IMR-90 (cell line): ENCODE results near the gene PLA2G2C. TPM values are rescaled to one million over a fixed set of nuclear protein-coding genes. Genes with fewer than 3 reads are reported as not detected.

Experiments
- ATAC-seq: fragments of 200-7000 bp; cut with Tn5 transposase; 2 replicates; pipeline ENCODE4 v1.9.1; 2020; ENCODE audit warnings: low read depth, mild to moderate bottlenecking, moderate library complexity
- BruUV-seq: library from RNA; stranded (reverse); fragments of 400-500 nt; replicated peaks from 2 replicates; lab custom pipeline; 2021; lab: Mats Ljungman, UMichigan
- CTCF ChIA-PET: fragments of 300-600 bp; formaldehyde crosslinking; extraction: SDS; loops from one replicate; lab custom pipeline; 2021; ENCODE audit warnings: antibody characterized with exemption; lab: Yijun Ruan, JAX
- POLR2A ChIA-PET: fragments of 300-600 bp; sonication (Branson Sonifier 250); formaldehyde crosslinking; loops from one replicate; lab custom pipeline; 2022; ENCODE audit warnings: antibody characterized with exemption; ENCODE audit not compliant: unreplicated experiment; lab: Charles Lee
- DNase-seq: peaks from one replicate; pipeline ENCODE4 v3.0.0; 2013
- H2AFZ ChIP-seq: replicated peaks from 2 replicates; pipeline ENCODE3; 2013; ENCODE audit warnings: low read length, mild to moderate bottlenecking; ENCODE audit not compliant: poor library complexity
- H2AK5ac ChIP-seq: 2 replicates; pipeline ENCODE4 v1.6.1; 2013; ENCODE audit warnings: low read depth, low read length, inconsistent platforms
- H2AK9ac ChIP-seq: replicated peaks from 2 replicates; pipeline ENCODE3; 2013; ENCODE audit warnings: mild to moderate bottlenecking, low read depth, low read length, moderate library complexity; ENCODE audit not compliant: poor library complexity
- H2BK120ac ChIP-seq: 2 replicates; pipeline ENCODE4 v1.6.1; 2013; ENCODE audit warnings: low read depth, low read length, inconsistent platforms
- H2BK15ac ChIP-seq: 3 replicates; pipeline ENCODE4 v1.6.1; 2013; ENCODE audit warnings: low read depth, low read length, inconsistent platforms
- H2BK20ac ChIP-seq: 2 replicates; pipeline ENCODE4 v1.6.1; 2013; ENCODE audit warnings: low read depth, mild to moderate bottlenecking, inconsistent platforms, low read length, moderate library complexity
- H2BK5ac ChIP-seq: 2 replicates; pipeline ENCODE4 v1.6.1; 2013; ENCODE audit warnings: mild to moderate bottlenecking, low read depth, low read length, inconsistent platforms; ENCODE audit not compliant: poor library complexity, severe bottlenecking
- H3K14ac ChIP-seq: replicated peaks from 2 replicates; pipeline ENCODE4 v1.6.1; 2013; ENCODE audit warnings: low read depth, low read length, inconsistent platforms
- H3K18ac ChIP-seq: 2 replicates; pipeline ENCODE4 v1.6.1; 2013; ENCODE audit warnings: low read depth, low read length, control low read depth
- H3K23ac ChIP-seq: 2 replicates; pipeline ENCODE4 v1.6.1; 2013; ENCODE audit warnings: low read depth, low read length, inconsistent platforms
- H3K27ac ChIP-seq: 2 replicates; pipeline ENCODE4 v1.5.1; 2013; ENCODE audit warnings: mild to moderate bottlenecking, control low read depth, low read length; ENCODE audit not compliant: insufficient read depth
- H3K27me3 ChIP-seq: 2 replicates; pipeline ENCODE4 v1.6.1; 2013; ENCODE audit warnings: low read length; ENCODE audit not compliant: control insufficient read depth, insufficient read depth
- H3K36me3 ChIP-seq: 2 replicates; pipeline ENCODE4 v1.6.1; 2013; ENCODE audit warnings: low read length, mixed read lengths; ENCODE audit not compliant: control insufficient read depth, insufficient read depth
- H3K4ac ChIP-seq: 2 replicates; pipeline ENCODE4 v1.6.1; 2013; ENCODE audit warnings: low read depth, low read length, inconsistent platforms
- H3K4me1 ChIP-seq: 2 replicates; pipeline ENCODE4 v1.6.1; 2013; ENCODE audit warnings: low read length, mixed read lengths; ENCODE audit not compliant: control insufficient read depth, insufficient read depth
- H3K4me2 ChIP-seq: 2 replicates; pipeline ENCODE4 v1.6.1; 2013; ENCODE audit warnings: low read depth, mild to moderate bottlenecking, control low read depth, low read length, moderate library complexity
- H3K4me3 ChIP-seq: 2 replicates; pipeline ENCODE4 v1.5.1; 2013; ENCODE audit warnings: low read depth, mild to moderate bottlenecking, control low read depth, low read length, moderate library complexity; ENCODE audit not compliant: insufficient read depth
- H3K56ac ChIP-seq: 2 replicates; pipeline ENCODE4 v1.6.1; 2013; ENCODE audit warnings: low read length, inconsistent platforms; ENCODE audit not compliant: insufficient read depth; ENCODE audit errors: extremely low read depth
- H3K79me1 ChIP-seq, 2 experiments: 2 replicates each; pipeline ENCODE4 v1.6.1; 2013; ENCODE audit warnings: low read length in 2 of 2, inconsistent platforms in 1 of 2, low read depth in 1 of 2
- H3K9ac ChIP-seq: 2 replicates; pipeline ENCODE4 v1.6.1; 2013; ENCODE audit warnings: low read depth, low read length, control low read depth
- H3K9me1 ChIP-seq: 2 replicates; pipeline ENCODE4 v1.6.1; 2013; ENCODE audit warnings: low read length, inconsistent platforms; ENCODE audit not compliant: insufficient read depth
- H3K9me3 ChIP-seq: 2 replicates; pipeline ENCODE4 v1.6.1; 2013; ENCODE audit warnings: low read length; ENCODE audit not compliant: control insufficient read depth, insufficient read depth
- H4K20me1 ChIP-seq: 2 replicates; pipeline ENCODE4 v1.6.1; 2013; ENCODE audit warnings: low read length, inconsistent platforms; ENCODE audit not compliant: insufficient read depth
- H4K5ac ChIP-seq: 2 replicates; pipeline ENCODE4 v1.6.1; 2013; ENCODE audit warnings: mild to moderate bottlenecking, low read depth, low read length, control low read depth
- H4K8ac ChIP-seq, 2 experiments: 2 replicates each; pipeline ENCODE4 v1.6.1; 2013; ENCODE audit warnings: low read depth in 2 of 2, low read length in 2 of 2, control low read depth in 1 of 2, inconsistent platforms in 1 of 2
- H4K91ac ChIP-seq: 2 replicates; pipeline ENCODE4 v1.6.1; 2013; ENCODE audit warnings: low read depth, low read length, inconsistent platforms; ENCODE audit not compliant: insufficient read depth
- BHLHE40 ChIP-seq: fragments of 150-350 bp; IDR thresholded peaks from 2 replicates; pipeline ENCODE4 v1.6.1; 2016; ENCODE audit warnings: mild to moderate bottlenecking, low read depth, low read length
- WGBS, 2 experiments: methylation state at CpG; one replicate each; pipeline versions ENCODE4 v1.1.5 to v1.1.7; 2013; ENCODE audit warnings: missing lambda C conversion rate in 2 of 2; ENCODE audit not compliant: insufficient read length in 1 of 2; ENCODE audit errors: extremely low coverage in 2 of 2; 5-methylcytosine and 5-hydroxymethylcytosine counted together
- dilution Hi-C: fragments of 300-500 bp; cut with HindIII; formaldehyde crosslinking; loops from one replicate; pipeline ENCODE4 v1.14.3; 2018; ENCODE audit warnings: low sequenced_read_pairs; ENCODE audit not compliant: unreplicated experiment
- in situ Hi-C: fragments of 300-500 bp; cut with MboI; formaldehyde crosslinking; loops from 3 replicates; pipeline ENCODE4 v1.14.3; 2019; ENCODE audit warnings: low sequenced_read_pairs, inconsistent platforms, mixed read lengths
- intact Hi-C: fragments of 100-400 bp; cut with micrococcal nuclease; formaldehyde crosslinking; loops from 2 replicates; pipeline ENCODE4 v1.10.0; 2022
- polyA plus RNA-seq, 3 experiments: library from polyadenylated mRNA; depleted of rRNA; stranded (reverse); fragments of >200 nt; gene quantifications; 2 replicates each; pipeline ENCODE4 v1.2.3, GENCODE V29; 2012; ENCODE audit warnings: low replicate concordance in 1 of 3
- total RNA-seq: library from RNA; depleted of rRNA; stranded (reverse); fragments of >200 nt; gene quantifications from 2 replicates; pipeline ENCODE4 v1.2.3, GENCODE V29; 2012

PLA2G2C gene
- total and polyA plus RNA-seq, 2 of the 4 experiments (the other 2 are of a cell fraction): not detected

GRCh38 chr1:20120796-20121195, 65.5 kb downstream of the PLA2G2C start:
- ATAC-seq: no peak
- no peak overlapping the region for H2AK5ac ChIP-seq
- dilution Hi-C loops: no loop called here

More at GRCh38 chr1:20120796-20121195, 65.5 kb downstream of the PLA2G2C start:
- Histone ChIP-seq H3K27ac (no peak overlapping the region), H3K4me2 (no peak overlapping the region), H4K8ac (no peak overlapping the region), H2BK15ac (no peak overlapping the region), H3K4me1 (no peaks in the 10 kb centered on the region), H2BK20ac (no peak overlapping the region), H3K4me3 (no peak overlapping the region), H3K9me3 (no peaks in the 10 kb centered on the region), H2BK120ac (no peak overlapping the region), H4K5ac (no peak overlapping the region), H3K9me1 (no peaks in the 10 kb centered on the region), H3K23ac (no peak overlapping the region), H3K14ac (no peak overlapping the region), H4K20me1 (no peaks in the 10 kb centered on the region), H3K9ac (no peak overlapping the region), H3K4ac (no peak overlapping the region), H2BK5ac (no peak overlapping the region), H2AFZ (no peak overlapping the region), H3K27me3 (peaks cover 25% of the 10 kb centered on the region), H3K18ac (no peak overlapping the region), H4K91ac (no peak overlapping the region), H3K36me3 (no peaks in the 10 kb centered on the region), H3K79me1 (no peaks in the 10 kb centered on the region), H2AK9ac (no peak overlapping the region), H3K56ac (no peak overlapping the region)
- no peak for DNase-seq
- ChIA-PET POLR2A (no interaction called here), CTCF (no interaction called here)
- WGBS, 2 experiments: 90% methylated on average over 2 of the region's 4 CpGs; no CpG with 5 or more reads in 1 of the 2 experiments
- intact Hi-C loops: no loop called here
- in situ Hi-C loops: no loop called here
- BruUV-seq: no TSS peak
- no peak for TF ChIP-seq BHLHE40
